Measurements from ENCODE around the gene SKIC3. TPM values are rescaled to one million over a fixed set of nuclear protein-coding genes. Genes with fewer than 3 reads are reported as not detected.
A peak's percentile ranks its signal among the peaks of the same experiment; 100 is the strongest.

SKIC3 gene
- total RNA-seq, 4 donors from 2014 or later, result 73.0 to 142 (median 84.2) TPM

GRCh38 chr5:95563367-95563766 is 8.6 kb upstream of the SKIC3 start:
- no peak overlapping the region for H3K4me3 ChIP-seq (ENCODE audit: low read depth, poor library complexity, severe bottlenecking)
- TF ChIP-seq CTCF (IDR thresholded peaks at IDR 0.05) (no peak), POLR2A (IDR thresholded peaks at IDR 0.05) (no peak)
- no peak for DNase-seq (ENCODE audit: low spot score in 2 of 2)
- 90 to 92% methylated on average over 5 of the region's 5 CpGs for WGBS, 2 donors
- intact Hi-C loops (cut with DNase I; ENCODE audit: low total_unique reads), result no loop called here

- WGBS, 2 donors, result 93 to 94% methylated on average over 1 of the region's 1 CpG
- no peak for TF ChIP-seq CTCF (IDR thresholded peaks at IDR 0.05)
- no peak for TF ChIP-seq POLR2A (IDR thresholded peaks at IDR 0.05)
- no peak for DNase-seq (ENCODE audit: low spot score in 2 of 2)
- H3K4me3 ChIP-seq (ENCODE audit: low read depth, poor library complexity, severe bottlenecking), result no peak overlapping the region
- intact Hi-C loops (cut with DNase I; ENCODE audit: low total_unique reads), result no loop called here
These were observed 7.5 kb upstream of the SKIC3 start for GRCh38 chr5:95562282-95562681.

GRCh38 chr5:95557841-95558240 is 3.1 kb upstream of the SKIC3 start:
- DNase-seq (ENCODE audit: low spot score in 2 of 2), result no peak
- no peak overlapping the region for H3K4me3 ChIP-seq (ENCODE audit: low read depth, poor library complexity, severe bottlenecking)
- intact Hi-C loops (cut with DNase I; ENCODE audit: low total_unique reads), result no loop called here
- 91 to 97% methylated on average over 2 of the region's 2 CpGs for WGBS, 2 donors
- no peak for TF ChIP-seq CTCF (IDR thresholded peaks at IDR 0.05)
- no peak for TF ChIP-seq POLR2A (IDR thresholded peaks at IDR 0.05)

- peak overlapping the region; percentile 60 for H3K4me3 ChIP-seq (ENCODE audit: low read depth, poor library complexity, severe bottlenecking)
- DNase-seq (ENCODE audit: low spot score in 2 of 2), result no peak
- no peak for TF ChIP-seq POLR2A (IDR thresholded peaks at IDR 0.05)
- TF ChIP-seq CTCF (IDR thresholded peaks at IDR 0.05), result no peak
- intact Hi-C loops (cut with DNase I; ENCODE audit: low total_unique reads), result no loop called here
- 0% methylated on average over 9 of the region's 9 CpGs for WGBS, 2 donors
These were observed 776 bp upstream of the SKIC3 start for GRCh38 chr5:95555553-95555952.

GRCh38 chr5:95554331-95554646 is 488 bp downstream of the SKIC3 start:
- H3K4me3 ChIP-seq (ENCODE audit: low read depth, poor library complexity, severe bottlenecking), result peak overlapping the region; percentile 50
- 0 to 2% methylated on average over 6 of the region's 6 CpGs for WGBS, 2 donors
- intact Hi-C loops (cut with DNase I; ENCODE audit: low total_unique reads), result no loop called here
- no peak for DNase-seq (ENCODE audit: low spot score in 2 of 2)
- TF ChIP-seq POLR2A (IDR thresholded peaks at IDR 0.05) (no peak), CTCF (IDR thresholded peaks at IDR 0.05) (no peak)

- intact Hi-C loops (cut with DNase I; ENCODE audit: low total_unique reads), result no loop called here
- DNase-seq (ENCODE audit: low spot score in 2 of 2), result no peak
- no peak overlapping the region for H3K4me3 ChIP-seq (ENCODE audit: low read depth, poor library complexity, severe bottlenecking)
- no peak for TF ChIP-seq CTCF (IDR thresholded peaks at IDR 0.05)
- no peak for TF ChIP-seq POLR2A (IDR thresholded peaks at IDR 0.05)
These were observed 5.7 kb downstream of the SKIC3 start for GRCh38 chr5:95549030-95549429.
